HL-60 (cell line): ENCODE results near the gene SHB.

Experiments used
- CTCF ChIP-seq: IDR thresholded peaks from one replicate; pipeline ENCODE4 v1.5.1; 2011; ENCODE audit warnings: low read length, control low read depth, inconsistent platforms; ENCODE audit not compliant: insufficient read depth
- SPI1 ChIP-seq: IDR thresholded peaks from 2 replicates; pipeline ENCODE4 v1.6.1; 2012; ENCODE audit warnings: low read depth, mild to moderate bottlenecking, borderline replicate concordance

GRCh38 chr9:37977851-37978480, 91.1 kb downstream of the SHB start:
- no peak for TF ChIP-seq SPI1
- TF ChIP-seq CTCF, result no peak
